Stimulated activated CD4-positive, alpha-beta T cell treated with anti-CD3 and anti-CD28 coated beads, Interleukin-12 subunit alpha, Interleukin-12 subunit beta, amount 100 ng/mL, for 24 hours (primary cell): ENCODE measurements around the gene S100A7A.
"Not testable (repeated sequence)": the region's sequence is repeated elsewhere in the genome, so short reads cannot be mapped to it uniquely, and the experiment has no call there.

Source experiments
- DNase-seq, 2 experiments: peaks; one replicate each; pipeline ENCODE4 v3.0.0-alpha.2; 2020; ENCODE audit warnings: low read depth in 2 of 2

The S100A7A gene

DNA sequence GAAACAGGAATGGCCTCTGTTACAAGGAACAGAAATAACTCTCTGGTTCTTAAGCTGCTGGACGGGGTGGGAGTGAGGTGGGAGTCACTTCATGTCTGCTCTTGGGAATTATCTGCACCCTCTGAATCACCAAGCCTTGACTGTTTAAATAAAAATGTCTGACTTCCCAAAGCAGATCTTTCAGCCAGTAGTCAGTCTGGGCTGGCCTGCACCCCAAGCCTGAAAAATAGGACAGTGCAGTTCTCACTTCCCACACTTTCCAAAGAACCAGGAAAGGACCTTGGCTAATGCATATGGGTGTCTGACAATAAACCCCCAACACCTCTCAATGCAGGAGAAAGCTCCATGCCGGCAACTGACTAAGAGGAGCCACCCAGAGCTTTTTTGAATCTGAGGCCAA is 43.3 kb downstream of the S100A7A start:
- DNase-seq: no peak

DNA sequence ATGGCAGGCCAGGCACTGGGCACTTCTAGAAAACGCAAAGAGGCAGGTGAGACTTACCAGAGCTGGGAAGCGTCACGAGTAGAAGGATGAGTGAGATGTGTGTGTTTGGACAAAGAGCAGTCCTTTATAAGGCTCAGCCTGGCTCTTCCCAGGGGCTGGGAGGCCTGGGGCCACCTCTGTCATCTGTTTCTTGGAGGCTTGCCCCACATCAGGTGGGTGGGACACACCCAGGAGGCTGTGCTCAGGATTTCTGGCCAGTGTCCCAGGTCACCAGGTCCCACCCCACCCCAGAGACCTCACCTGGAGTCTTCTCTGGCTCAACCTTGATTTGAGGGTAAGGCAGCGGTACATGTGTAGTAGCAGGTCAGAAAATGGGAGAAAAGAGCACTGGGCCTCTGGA is 44.2 kb downstream of the S100A7A start, which contains the start of gene S100A7:
Gene S100A7 (minus strand): TSS at position 101 of the 400 bp plus-strand sequence. CDS start 1,638 bp downstream, outside the sequence.
- DNase-seq: no peak

DNA sequence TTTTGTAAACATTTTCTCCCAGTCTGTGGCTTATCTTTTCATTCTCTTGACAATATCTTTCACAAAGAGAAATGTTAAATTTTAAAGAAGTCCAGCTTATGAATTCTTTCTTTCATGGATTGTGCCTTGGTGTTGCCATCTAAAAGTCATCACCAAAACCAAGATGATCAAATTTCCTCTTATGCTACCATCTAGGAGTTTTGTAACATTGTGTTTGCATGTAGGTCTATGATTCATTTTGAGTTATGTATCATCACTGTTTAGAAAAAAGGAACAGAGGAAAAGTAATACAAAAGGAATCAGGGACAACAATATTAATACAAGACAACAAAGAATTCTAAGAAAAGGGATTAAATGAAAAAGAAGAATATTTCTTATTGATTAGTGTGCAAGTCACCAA is 46.4 kb downstream of the S100A7A start:
- DNase-seq: not testable (repeated sequence)

DNA sequence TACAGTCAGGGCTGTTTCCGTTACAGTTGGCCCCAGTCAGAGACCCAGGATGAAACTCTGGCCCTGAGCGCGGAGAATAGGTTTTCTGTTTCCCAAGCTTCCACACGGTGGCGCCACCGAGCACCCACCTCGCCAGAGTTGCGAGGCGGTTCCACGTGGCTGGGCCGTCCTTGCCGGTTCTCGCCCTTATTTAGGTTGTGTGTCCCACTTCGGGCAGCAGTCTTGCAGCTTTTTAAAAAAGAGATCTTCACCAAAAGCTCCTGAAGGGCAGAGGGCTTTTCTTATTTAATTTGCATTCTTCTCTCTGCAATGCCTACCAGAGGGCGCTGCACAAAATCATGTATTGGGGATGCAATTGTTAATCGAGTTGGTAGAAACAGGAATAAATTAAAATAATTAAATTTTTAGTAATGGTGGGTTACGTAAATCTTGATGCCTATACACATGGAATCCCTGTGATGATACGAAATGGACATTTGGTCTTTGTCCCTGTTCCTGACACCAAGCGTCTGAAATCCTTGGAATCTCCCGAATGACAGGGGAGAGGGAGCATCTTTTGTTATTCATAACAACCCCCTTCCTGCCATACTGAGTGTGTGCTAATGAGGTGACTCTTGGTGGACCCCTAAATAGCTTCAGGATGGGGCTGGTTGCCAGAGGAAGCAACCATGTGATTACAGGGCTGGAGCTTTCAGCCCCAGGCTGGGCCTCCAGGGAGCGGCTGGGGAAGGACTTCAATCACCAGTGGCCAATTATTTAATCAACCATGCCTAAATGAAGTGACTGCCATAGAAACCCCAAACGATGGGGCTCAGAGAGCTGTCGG is 49.7 kb downstream of the S100A7A start:
- peak; percentile 41 to 65 for DNase-seq

DNA sequence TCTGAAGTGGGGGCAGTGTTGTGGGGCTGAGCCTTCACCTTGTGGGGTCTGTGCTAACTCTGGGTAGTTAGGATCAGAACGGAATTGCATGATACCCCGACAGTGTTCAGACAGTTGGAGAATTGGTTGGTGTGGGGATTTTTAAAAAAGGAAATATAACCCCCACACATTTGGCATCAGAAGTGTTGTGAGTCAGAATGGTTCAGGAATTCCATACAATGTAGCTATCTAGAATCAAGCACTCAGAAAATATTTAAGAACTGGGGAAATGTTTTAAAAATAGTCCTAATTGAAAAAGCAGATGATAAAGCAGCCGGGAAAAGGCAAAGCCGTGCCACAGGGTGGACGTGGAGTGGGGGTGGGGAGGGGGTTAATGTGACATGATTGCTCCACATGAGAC is 50.6 kb downstream of the S100A7A start:
- no peak for DNase-seq

DNA sequence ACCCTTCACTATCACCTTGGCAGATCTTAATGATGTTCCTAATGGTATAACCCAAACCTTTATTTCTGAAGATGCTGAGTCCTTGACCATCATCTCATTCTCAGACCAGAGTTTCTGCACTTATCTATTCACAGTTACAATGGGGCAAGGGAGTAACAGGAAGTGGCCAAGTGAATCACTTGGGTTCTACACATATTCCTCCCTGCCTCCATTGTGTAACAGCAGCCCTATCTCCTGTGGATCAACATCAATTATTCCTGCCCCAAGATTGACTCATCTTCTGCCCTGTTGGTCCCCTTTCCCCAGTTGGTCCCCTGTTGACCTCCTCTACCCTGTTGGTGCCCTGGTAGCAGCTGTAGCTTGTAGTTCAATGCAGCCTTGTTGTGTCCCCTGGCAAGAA is 54.4 kb downstream of the S100A7A start:
- DNase-seq: no peak
